HepG2 (cell line): ENCODE measurements around the gene NSFL1C. TPM values are rescaled to one million over a fixed set of nuclear protein-coding genes. Genes with fewer than 3 reads are reported as not detected.

Source experiments
- ATAC-seq: fragments of 200-7000 bp; cut with Tn5 transposase; 3 replicates; pipeline ENCODE4 v1.9.1; 2020; ENCODE audit warnings: mild to moderate bottlenecking, moderate library complexity
- BruUV-seq: library from RNA; stranded (reverse); fragments of 400-500 nt; replicated peaks from 2 replicates; lab custom pipeline; 2021; lab: Mats Ljungman, UMichigan
- CTCF ChIA-PET: fragments of 300-600 bp; formaldehyde crosslinking; extraction: SDS; loops from one replicate; lab custom pipeline; 2021; ENCODE audit warnings: low total read pairs, inconsistent platforms, low intra/inter-chr PET ratio; lab: Yijun Ruan, JAX
- POLR2A ChIA-PET: fragments of 350-600 bp; sonication (Branson Sonifier 250); formaldehyde crosslinking; loops from one replicate; lab custom pipeline; 2020; ENCODE audit warnings: antibody characterized with exemption, inconsistent platforms; lab: Yijun Ruan, JAX
- DNase-seq: peaks from one replicate; pipeline ENCODE4 v3.0.0-alpha.2; 2015; ENCODE audit warnings: low spot score
- FAIRE-seq: peaks from 3 replicates; lab custom pipeline; 2011; peaks lifted over from hg19 to GRCh38; lab: Jason Lieb, UNC
- H2AFZ ChIP-seq: one replicate; pipeline ENCODE4 v1.6.1; 2011; ENCODE audit warnings: low read length, inconsistent platforms
- H3K27ac ChIP-seq: fragments of 300-600 bp; 3 replicates; pipeline ENCODE4 v1.8.0; 2011; ENCODE audit warnings: mixed run types, mild to moderate bottlenecking, mixed read lengths, low read length, inconsistent platforms; ENCODE audit not compliant: insufficient read depth; ENCODE audit errors: extremely low read length
- H3K27me3 ChIP-seq, 2 experiments: fragments of 200-600 bp in 1 of 2; 2 replicates in 1 of 2; 3 replicates in 1 of 2; pipeline versions ENCODE4 v1.6.0 to v1.8.0; 2011; ENCODE audit warnings: low read length in 2 of 2, mild to moderate bottlenecking in 2 of 2, moderate library complexity in 2 of 2, inconsistent platforms in 1 of 2; ENCODE audit not compliant: insufficient read depth in 2 of 2, control insufficient read depth in 1 of 2
- H3K36me3 ChIP-seq, 2 experiments: fragments of 200-600 bp in 1 of 2; replicated peaks in 1 of 2; 2 replicates in 1 of 2; 3 replicates in 1 of 2; pipeline versions ENCODE4 v1.5.1 to v1.8.0; 2011; ENCODE audit warnings: low read length in 2 of 2, inconsistent platforms in 1 of 2; ENCODE audit not compliant: insufficient read depth in 2 of 2, control insufficient read depth in 1 of 2
- H3K4me1 ChIP-seq: 2 replicates; pipeline ENCODE4 v1.5.1; 2012; ENCODE audit warnings: low read length, inconsistent platforms; ENCODE audit not compliant: insufficient read depth
- H3K4me2 ChIP-seq: 2 replicates; pipeline ENCODE4 v1.6.0; 2011; ENCODE audit warnings: low read depth, low read length, inconsistent platforms
- H3K4me3 ChIP-seq, 3 experiments: fragments of 200-600 bp in 1 of 3; sonication (generic), shearing (Covaris generic) in 1 of 3; replicated peaks in 1 of 3; 2 replicates each; pipeline ENCODE4 v1.5.1; 2011 to 2016; ENCODE audit warnings: low read length in 3 of 3, inconsistent platforms in 2 of 3, low read depth in 2 of 3, mild to moderate bottlenecking in 2 of 3, control low read depth in 1 of 3, mixed read lengths in 1 of 3; ENCODE audit not compliant: insufficient read depth in 1 of 3
- H3K79me2 ChIP-seq: one replicate; pipeline ENCODE4 v1.6.1; 2011; ENCODE audit warnings: low read length, inconsistent platforms; ENCODE audit not compliant: insufficient read depth
- H3K9ac ChIP-seq: 2 replicates; pipeline ENCODE4 v1.6.0; 2011; ENCODE audit warnings: mild to moderate bottlenecking, low read depth, low read length, inconsistent platforms; ENCODE audit not compliant: insufficient read depth
- H3K9me3 ChIP-seq: 2 replicates; pipeline ENCODE4 v1.5.1; 2012; ENCODE audit warnings: mild to moderate bottlenecking, low read length
- H4K20me1 ChIP-seq: 2 replicates; pipeline ENCODE4 v1.6.0; 2011; ENCODE audit warnings: inconsistent platforms, mild to moderate bottlenecking, low read length, moderate library complexity; ENCODE audit not compliant: insufficient read depth
- ISL2 ChIP-seq: sonication (generic); formaldehyde crosslinking; IDR thresholded peaks from 2 replicates; pipeline ENCODE4 v1.5.0; 2020; ENCODE audit warnings: missing genetic modification reagents
- TAF1 ChIP-seq: sonication (generic); formaldehyde crosslinking; IDR thresholded peaks from 2 replicates; pipeline ENCODE4 v1.4.0; 2020; ENCODE audit warnings: missing genetic modification reagents
- TGIF2 ChIP-seq: IDR thresholded peaks from 2 replicates; pipeline ENCODE4 v1.6.1; 2016; ENCODE audit warnings: control low read depth, missing compliant biosample characterization
- ZNF30 ChIP-seq: sonication (generic); formaldehyde crosslinking; IDR thresholded peaks from 2 replicates; pipeline ENCODE4 v1.5.0; 2020; ENCODE audit warnings: mild to moderate bottlenecking, missing genetic modification reagents
- ZNF331 ChIP-seq: sonication (generic); formaldehyde crosslinking; IDR thresholded peaks from 2 replicates; pipeline ENCODE4 v1.4.0; 2020; ENCODE audit warnings: missing genetic modification reagents
- WGBS: methylation state at CpG from one replicate; pipeline ENCODE4 v1.1.6; 2017; ENCODE audit warnings: low lambda C conversion rate; 5-methylcytosine and 5-hydroxymethylcytosine counted together
- in situ Hi-C: cut with HindIII; loops from 2 replicates; pipeline ENCODE4 v1.10.0; 2017; ENCODE audit warnings: low pct_unique_long_range_greater_than_20kb; ENCODE audit not compliant: extremely low pct_ligation_motif_present
- intact Hi-C: fragments of 100-400 bp; cut with micrococcal nuclease; formaldehyde crosslinking; loops from one replicate; pipeline ENCODE4 v1.10.0; 2022; ENCODE audit not compliant: unreplicated experiment
- polyA plus RNA-seq, 8 experiments: library from polyadenylated mRNA; depleted of rRNA in 3 of 8; stranded (reverse) in 7 of 8; unstranded in 1 of 8; fragments of >200 nt; fragmentation: Illumina TruSeq in 4 of 8; extraction: Trizol in 4 of 8; gene quantifications; 2 replicates each; pipeline versions ENCODE4 v1.2.1 to v1.2.3, GENCODE V29; 2011 to 2016; ENCODE audit warnings: low read depth in 4 of 8, missing spikeins in 1 of 8, mixed read lengths in 1 of 8; ENCODE audit not compliant: insufficient read depth in 1 of 8
- total RNA-seq, 5 experiments: library from RNA; depleted of rRNA; stranded (reverse); fragments of >200 nt; fragmentation: Illumina TruSeq; extraction: Trizol; gene quantifications; 2 replicates each; pipeline ENCODE4 v1.2.3, GENCODE V29; 2016; ENCODE audit warnings: low read depth in 1 of 5
- TF ChIP-seq, protein P1 (sequence below): sonication (generic); formaldehyde crosslinking; IDR thresholded peaks from 2 replicates; pipeline ENCODE4 v1.9.0; 2021; ENCODE audit warnings: missing genetic modification reagents, borderline replicate concordance
- TF ChIP-seq, protein P2 (sequence below): sonication (generic); formaldehyde crosslinking; IDR thresholded peaks from 2 replicates; pipeline ENCODE4 v1.4.0; 2020; ENCODE audit warnings: missing genetic modification reagents
- TF ChIP-seq, protein P3 (sequence below): sonication (generic); formaldehyde crosslinking; IDR thresholded peaks from 2 replicates; pipeline ENCODE4 v1.4.0; 2020; ENCODE audit warnings: missing genetic modification reagents

Gene NSFL1C
- total and polyA plus RNA-seq, 2 of the 13 experiments (the other 11 are each of a cell fraction or from before 2014, with no cell fraction given) = 22.9 to 62.7 TPM

DNA sequence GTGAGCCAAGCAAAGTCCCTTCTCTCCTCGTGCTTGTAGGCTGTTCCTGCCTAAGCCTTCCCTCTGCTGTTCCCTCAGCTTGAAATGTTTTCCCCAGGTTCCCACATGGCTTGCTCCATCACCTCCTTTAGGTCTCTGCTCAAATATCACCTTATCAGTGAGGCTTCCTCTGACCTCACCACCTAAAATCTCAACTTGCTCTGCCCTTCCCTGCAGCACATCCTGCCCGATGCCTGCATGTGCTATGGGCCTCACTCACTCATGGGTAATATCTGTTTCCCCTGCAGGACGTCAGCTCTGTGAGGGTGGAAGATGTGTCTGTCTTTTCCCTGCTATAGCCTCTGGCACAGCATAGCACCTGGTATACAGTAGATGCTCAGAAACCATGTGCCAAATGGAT is 43.9 kb downstream of the NSFL1C start:
- intact Hi-C loops = no loop called here

More for the DNA sequence above, 43.9 kb downstream of the NSFL1C start:
- Histone ChIP-seq H3K27ac (no peak overlapping the region), H3K27me3 (no peaks in the 10 kb centered on the region), H3K9ac (no peak overlapping the region), H4K20me1 (no peaks in the 10 kb centered on the region), H3K9me3 (no peaks in the 10 kb centered on the region), H3K36me3 (no peaks in the 10 kb centered on the region), H3K79me2 (no peaks in the 10 kb centered on the region), H3K4me2 (no peak overlapping the region), H3K4me1 (peaks cover 12% of the 10 kb centered on the region), H2AFZ (no peak overlapping the region), H3K4me3 (no peak overlapping the region)
- WGBS = 0% methylated on average over 3 of the region's 3 CpGs
- BruUV-seq = no TSS peak
- ChIA-PET CTCF (no interaction called here), POLR2A (no interaction called here)
- FAIRE-seq (no peak), DNase-seq (no peak), ATAC-seq (0 out of 3 replicates have a peak, but pooled peaks have one; percentile 9)
- in situ Hi-C loops = no loop called here
- TF ChIP-seq, protein P1, sequence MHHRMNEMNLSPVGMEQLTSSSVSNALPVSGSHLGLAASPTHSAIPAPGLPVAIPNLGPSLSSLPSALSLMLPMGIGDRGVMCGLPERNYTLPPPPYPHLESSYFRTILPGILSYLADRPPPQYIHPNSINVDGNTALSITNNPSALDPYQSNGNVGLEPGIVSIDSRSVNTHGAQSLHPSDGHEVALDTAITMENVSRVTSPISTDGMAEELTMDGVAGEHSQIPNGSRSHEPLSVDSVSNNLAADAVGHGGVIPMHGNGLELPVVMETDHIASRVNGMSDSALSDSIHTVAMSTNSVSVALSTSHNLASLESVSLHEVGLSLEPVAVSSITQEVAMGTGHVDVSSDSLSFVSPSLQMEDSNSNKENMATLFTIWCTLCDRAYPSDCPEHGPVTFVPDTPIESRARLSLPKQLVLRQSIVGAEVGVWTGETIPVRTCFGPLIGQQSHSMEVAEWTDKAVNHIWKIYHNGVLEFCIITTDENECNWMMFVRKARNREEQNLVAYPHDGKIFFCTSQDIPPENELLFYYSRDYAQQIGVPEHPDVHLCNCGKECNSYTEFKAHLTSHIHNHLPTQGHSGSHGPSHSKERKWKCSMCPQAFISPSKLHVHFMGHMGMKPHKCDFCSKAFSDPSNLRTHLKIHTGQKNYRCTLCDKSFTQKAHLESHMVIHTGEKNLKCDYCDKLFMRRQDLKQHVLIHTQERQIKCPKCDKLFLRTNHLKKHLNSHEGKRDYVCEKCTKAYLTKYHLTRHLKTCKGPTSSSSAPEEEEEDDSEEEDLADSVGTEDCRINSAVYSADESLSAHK (CRISPR knock-in tag) = no peak
- no peak for TF ChIP-seq ZNF331 (CRISPR knock-in tag)
- no peak for TF ChIP-seq TGIF2 (CRISPR knock-in tag)
- no peak for TF ChIP-seq ISL2
- TF ChIP-seq, protein P2, sequence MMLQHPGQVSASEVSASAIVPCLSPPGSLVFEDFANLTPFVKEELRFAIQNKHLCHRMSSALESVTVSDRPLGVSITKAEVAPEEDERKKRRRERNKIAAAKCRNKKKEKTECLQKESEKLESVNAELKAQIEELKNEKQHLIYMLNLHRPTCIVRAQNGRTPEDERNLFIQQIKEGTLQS (CRISPR knock-in tag) = no peak
- TF ChIP-seq ZNF30 (CRISPR knock-in tag) = no peak
- TF ChIP-seq TAF1 (CRISPR knock-in tag) = no peak
- TF ChIP-seq, protein P3, sequence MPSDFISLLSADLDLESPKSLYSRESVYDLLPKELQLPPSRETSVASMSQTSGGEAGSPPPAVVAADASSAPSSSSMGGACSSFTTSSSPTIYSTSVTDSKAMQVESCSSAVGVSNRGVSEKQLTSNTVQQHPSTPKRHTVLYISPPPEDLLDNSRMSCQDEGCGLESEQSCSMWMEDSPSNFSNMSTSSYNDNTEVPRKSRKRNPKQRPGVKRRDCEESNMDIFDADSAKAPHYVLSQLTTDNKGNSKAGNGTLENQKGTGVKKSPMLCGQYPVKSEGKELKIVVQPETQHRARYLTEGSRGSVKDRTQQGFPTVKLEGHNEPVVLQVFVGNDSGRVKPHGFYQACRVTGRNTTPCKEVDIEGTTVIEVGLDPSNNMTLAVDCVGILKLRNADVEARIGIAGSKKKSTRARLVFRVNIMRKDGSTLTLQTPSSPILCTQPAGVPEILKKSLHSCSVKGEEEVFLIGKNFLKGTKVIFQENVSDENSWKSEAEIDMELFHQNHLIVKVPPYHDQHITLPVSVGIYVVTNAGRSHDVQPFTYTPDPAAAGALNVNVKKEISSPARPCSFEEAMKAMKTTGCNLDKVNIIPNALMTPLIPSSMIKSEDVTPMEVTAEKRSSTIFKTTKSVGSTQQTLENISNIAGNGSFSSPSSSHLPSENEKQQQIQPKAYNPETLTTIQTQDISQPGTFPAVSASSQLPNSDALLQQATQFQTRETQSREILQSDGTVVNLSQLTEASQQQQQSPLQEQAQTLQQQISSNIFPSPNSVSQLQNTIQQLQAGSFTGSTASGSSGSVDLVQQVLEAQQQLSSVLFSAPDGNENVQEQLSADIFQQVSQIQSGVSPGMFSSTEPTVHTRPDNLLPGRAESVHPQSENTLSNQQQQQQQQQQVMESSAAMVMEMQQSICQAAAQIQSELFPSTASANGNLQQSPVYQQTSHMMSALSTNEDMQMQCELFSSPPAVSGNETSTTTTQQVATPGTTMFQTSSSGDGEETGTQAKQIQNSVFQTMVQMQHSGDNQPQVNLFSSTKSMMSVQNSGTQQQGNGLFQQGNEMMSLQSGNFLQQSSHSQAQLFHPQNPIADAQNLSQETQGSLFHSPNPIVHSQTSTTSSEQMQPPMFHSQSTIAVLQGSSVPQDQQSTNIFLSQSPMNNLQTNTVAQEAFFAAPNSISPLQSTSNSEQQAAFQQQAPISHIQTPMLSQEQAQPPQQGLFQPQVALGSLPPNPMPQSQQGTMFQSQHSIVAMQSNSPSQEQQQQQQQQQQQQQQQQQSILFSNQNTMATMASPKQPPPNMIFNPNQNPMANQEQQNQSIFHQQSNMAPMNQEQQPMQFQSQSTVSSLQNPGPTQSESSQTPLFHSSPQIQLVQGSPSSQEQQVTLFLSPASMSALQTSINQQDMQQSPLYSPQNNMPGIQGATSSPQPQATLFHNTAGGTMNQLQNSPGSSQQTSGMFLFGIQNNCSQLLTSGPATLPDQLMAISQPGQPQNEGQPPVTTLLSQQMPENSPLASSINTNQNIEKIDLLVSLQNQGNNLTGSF (CRISPR knock-in tag) = 0 out of 2 replicates have a peak, but pooled peaks have one; percentile 30
